Activated CD4-positive, alpha-beta T cell treated with anti-CD3 and anti-CD28 coated beads, Interleukin-2, Interleukin-6, amounts not matched to agents 100 ng/mL and 50 ng/mL, durations not matched to agents 16 hours and 8 hours (primary cell): ENCODE results near the gene NME5.
"Not testable (repeated sequence)": the region's sequence is repeated elsewhere in the genome, so short reads cannot be mapped to it uniquely, and the experiment has no call there.

Experiments used
- DNase-seq: peaks from one replicate; pipeline ENCODE4 v3.0.0-alpha.2; 2020

NME5 gene

GRCh38 chr5:138138949-138139780 lies at the start of gene NME5:
TSS of gene NME5 (minus strand) at chr5:138139428. CDS start at chr5:138138780, 648 bp downstream.
- DNase-seq = peak; percentile 7

- DNase-seq = no peak
These were observed 49.4 kb upstream of the NME5 start for GRCh38 chr5:138188626-138189025.

- no peak for DNase-seq
These were observed 46.8 kb upstream of the NME5 start for GRCh38 chr5:138186002-138186447.

- DNase-seq = no peak
These were observed 43.6 kb upstream of the NME5 start for GRCh38 chr5:138182808-138183207.

- no peak for DNase-seq
These were observed 41.6 kb upstream of the NME5 start for GRCh38 chr5:138180841-138181240.

GRCh38 chr5:138180183-138180782 lies 41.1 kb upstream of the NME5 start:
- DNase-seq = peak; percentile 69

GRCh38 chr5:138179277-138179857 lies 40.1 kb upstream of the NME5 start:
- DNase-seq = peak; percentile 18

GRCh38 chr5:138178516-138179276 lies 39.5 kb upstream of the NME5 start, which contains the start of the genes BRD8 and KIF20A:
TSS of gene BRD8 (minus strand) at chr5:138178630. CDS start at chr5:138178614, 16 bp downstream.
TSS of gene KIF20A (plus strand) at chr5:138179112. CDS start at chr5:138179681, 569 bp downstream.
- peak; percentile 96 for DNase-seq

GRCh38 chr5:138177941-138178515 lies 38.8 kb upstream of the NME5 start:
- peak; percentile 40 for DNase-seq

GRCh38 chr5:138170299-138170698 lies 31.1 kb upstream of the NME5 start:
- DNase-seq = no peak

GRCh38 chr5:138169124-138169523 lies 29.9 kb upstream of the NME5 start:
- no peak for DNase-seq

- no peak for DNase-seq
These were observed 24.5 kb upstream of the NME5 start for GRCh38 chr5:138163721-138164120.

- DNase-seq = no peak
These were observed 21.5 kb upstream of the NME5 start for GRCh38 chr5:138160706-138161105.

GRCh38 chr5:138159666-138160065 lies 20.4 kb upstream of the NME5 start:
- DNase-seq = no peak

- no peak for DNase-seq
These were observed 18.4 kb upstream of the NME5 start for GRCh38 chr5:138157626-138158025.

- DNase-seq = not testable (repeated sequence)
These were observed 16.7 kb upstream of the NME5 start for GRCh38 chr5:138155977-138156376.

- no peak for DNase-seq
These were observed 10.3 kb upstream of the NME5 start for GRCh38 chr5:138149530-138149929.

GRCh38 chr5:138148811-138149210 lies 9.6 kb upstream of the NME5 start:
- no peak for DNase-seq

GRCh38 chr5:138143578-138143977 lies 4.3 kb upstream of the NME5 start:
- DNase-seq = not testable (repeated sequence)

- no peak for DNase-seq
These were observed 2.5 kb upstream of the NME5 start for GRCh38 chr5:138141734-138142133.

GRCh38 chr5:138140268-138140667 lies 1.0 kb upstream of the NME5 start:
- DNase-seq = no peak

- DNase-seq = no peak
These were observed 508 bp upstream of the NME5 start for GRCh38 chr5:138139781-138140090.

GRCh38 chr5:138132543-138132942 lies 6.7 kb downstream of the NME5 start:
- no peak for DNase-seq
